ENCODE results near the gene FAH.

FAH gene

DNA sequence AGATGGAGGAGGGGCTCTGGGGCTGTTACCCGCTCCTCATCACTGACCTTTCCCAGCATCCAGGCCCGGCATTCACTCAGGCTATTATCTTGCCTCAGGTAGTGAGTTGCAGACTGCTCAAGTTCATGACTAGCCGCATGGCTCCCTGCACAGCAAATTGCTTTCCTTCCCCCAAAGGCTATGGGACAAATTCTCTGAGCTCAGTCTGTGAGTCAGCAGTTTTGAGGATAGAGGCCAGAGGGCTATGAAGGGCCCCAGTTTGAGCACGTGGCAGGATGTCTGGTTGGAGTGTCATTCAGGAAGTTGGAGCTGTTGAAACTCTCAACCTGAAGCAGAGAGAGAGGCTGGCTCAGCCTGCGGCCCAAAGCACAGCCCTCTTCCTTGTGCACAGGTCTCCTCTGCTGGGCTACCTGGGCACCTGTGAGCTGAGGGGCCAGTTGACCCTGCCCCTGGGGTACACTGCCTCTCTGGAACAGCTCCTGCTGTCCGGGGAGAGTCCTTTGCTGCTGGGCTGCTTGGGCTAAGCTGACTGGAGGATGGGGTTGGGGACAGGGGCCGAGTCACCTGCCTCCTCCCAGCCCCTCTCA, 7.9 kb downstream of the FAH start:
- H3K9me3 ChIP-seq (ENCODE audit: low read depth, low read length): no peaks in the 10 kb centered on the region
- H3K27ac ChIP-seq: no peak overlapping the region
- no peaks in the 10 kb centered on the region for H3K36me3 ChIP-seq (ENCODE audit: insufficient read depth, low read length)
- no peak for DNase-seq (ENCODE audit: low read depth, low spot score)
- H3K4me3 ChIP-seq: no peak overlapping the region
- H3K9ac ChIP-seq (ENCODE audit: insufficient read length): no peak overlapping the region
- TF ChIP-seq POLR2AphosphoS5 (IDR thresholded peaks at IDR 0.05; ENCODE audit: borderline replicate concordance, low read depth, low read length): no peak
- no peak for TF ChIP-seq EZH2 (IDR thresholded peaks at IDR 0.05)
- TF ChIP-seq FOXP2 (optimal IDR thresholded peaks at IDR 0.05; ENCODE audit: control extremely low read depth, extremely low read length, insufficient read depth): no peak

DNA sequence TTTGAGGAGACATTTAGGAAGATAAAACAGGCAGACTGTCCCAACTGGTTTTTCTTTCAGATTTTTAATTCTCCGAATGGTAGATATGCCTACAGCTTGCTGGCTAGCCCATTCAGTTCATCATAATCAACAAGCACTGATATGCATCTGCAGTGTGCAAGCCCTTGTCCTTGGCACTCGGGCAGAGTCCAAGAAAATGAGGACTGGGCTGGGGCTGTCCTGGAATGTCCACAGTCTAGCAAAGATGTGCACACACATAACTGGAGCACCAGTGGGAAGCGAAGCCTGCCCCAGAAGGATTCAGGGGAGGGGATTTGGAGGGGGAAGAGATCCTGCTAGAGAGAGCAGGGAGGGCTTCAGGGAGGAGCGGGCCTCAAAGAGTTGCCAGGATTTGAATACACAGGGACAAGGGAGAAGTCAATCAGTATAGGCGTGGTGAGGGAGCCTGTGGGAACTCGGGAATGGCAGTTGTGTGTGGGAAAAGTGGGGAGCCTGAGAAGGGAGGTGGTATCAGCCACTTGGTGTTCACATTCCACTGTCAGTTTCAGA, 8.7 kb downstream of the FAH start:
- H3K27ac ChIP-seq: no peak overlapping the region
- H3K36me3 ChIP-seq (ENCODE audit: insufficient read depth, low read length): no peaks in the 10 kb centered on the region
- TF ChIP-seq FOXP2 (optimal IDR thresholded peaks at IDR 0.05; ENCODE audit: control extremely low read depth, extremely low read length, insufficient read depth): no peak

DNA sequence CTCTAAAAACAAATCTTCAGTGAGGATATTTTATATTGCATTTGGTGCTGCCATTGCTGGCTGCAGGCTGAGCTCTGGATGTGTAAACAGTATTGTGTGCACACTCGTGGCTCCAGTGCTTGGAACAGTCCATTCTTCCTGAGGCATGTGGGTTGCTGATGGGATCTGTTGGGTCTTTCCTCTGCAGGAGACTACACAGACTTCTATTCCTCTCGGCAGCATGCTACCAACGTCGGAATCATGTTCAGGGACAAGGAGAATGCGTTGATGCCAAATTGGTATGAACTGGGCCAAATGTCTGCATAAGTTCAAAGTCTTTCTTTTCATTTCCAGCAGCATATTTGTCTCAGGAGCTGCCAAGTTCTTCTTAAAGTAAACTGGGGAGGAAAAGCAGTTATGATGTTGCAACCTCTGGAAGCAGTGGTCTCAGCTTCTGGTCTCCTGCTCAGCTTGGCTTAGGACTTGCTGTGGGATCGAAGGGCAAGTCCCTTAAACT, 9.3 kb downstream of the FAH start:
- Histone ChIP-seq H3K36me3 (ENCODE audit: insufficient read depth, low read length) (no peaks in the 10 kb centered on the region), H3K9ac (ENCODE audit: insufficient read length) (no peak overlapping the region), H3K9me3 (ENCODE audit: low read depth, low read length) (no peaks in the 10 kb centered on the region), H3K27ac (no peak overlapping the region), H3K4me3 (no peak overlapping the region)
- TF ChIP-seq EZH2 (IDR thresholded peaks at IDR 0.05) (no peak), POLR2AphosphoS5 (IDR thresholded peaks at IDR 0.05; ENCODE audit: borderline replicate concordance, low read depth, low read length) (no peak), FOXP2 (optimal IDR thresholded peaks at IDR 0.05; ENCODE audit: control extremely low read depth, extremely low read length, insufficient read depth) (no peak)
- no peak for DNase-seq (ENCODE audit: low read depth, low spot score)

More for the DNA sequence above, 8.7 kb downstream of the FAH start:
- H3K9ac ChIP-seq (ENCODE audit: insufficient read length): no peak overlapping the region
- H3K9me3 ChIP-seq (ENCODE audit: low read depth, low read length): no peaks in the 10 kb centered on the region
- no peak for DNase-seq (ENCODE audit: low read depth, low spot score)
- H3K4me3 ChIP-seq: no peak overlapping the region

DNA sequence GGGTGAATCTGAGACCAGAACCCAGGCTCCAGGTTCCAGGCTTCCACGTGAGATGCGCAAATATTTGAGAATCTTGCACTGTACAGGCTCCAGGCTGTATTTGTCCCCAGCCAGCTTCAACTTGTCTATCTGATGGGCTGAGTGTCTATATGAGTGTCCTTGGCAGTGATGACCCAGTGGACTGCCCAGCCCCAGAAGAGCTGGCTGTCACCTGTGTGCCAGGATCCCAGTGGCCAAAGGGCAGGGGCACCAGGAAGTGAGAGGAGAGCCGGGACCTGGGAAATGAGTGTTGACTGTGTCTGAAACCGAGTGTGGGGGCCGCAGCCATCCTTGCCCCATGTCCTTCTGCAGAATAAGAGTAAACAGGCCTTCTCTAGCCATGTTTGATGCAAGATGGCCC, 10.4 kb downstream of the FAH start:
- DNase-seq (ENCODE audit: low read depth, low spot score): no peak
- no peaks in the 10 kb centered on the region for H3K36me3 ChIP-seq (ENCODE audit: insufficient read depth, low read length)
- no peak overlapping the region for H3K27ac ChIP-seq
- no peak overlapping the region for H3K4me3 ChIP-seq
- no peak for TF ChIP-seq EZH2 (IDR thresholded peaks at IDR 0.05)
- TF ChIP-seq POLR2AphosphoS5 (IDR thresholded peaks at IDR 0.05; ENCODE audit: borderline replicate concordance, low read depth, low read length): no peak
- no peak for TF ChIP-seq FOXP2 (optimal IDR thresholded peaks at IDR 0.05; ENCODE audit: control extremely low read depth, extremely low read length, insufficient read depth)
- no peaks in the 10 kb centered on the region for H3K9me3 ChIP-seq (ENCODE audit: low read depth, low read length)
- no peak overlapping the region for H3K9ac ChIP-seq (ENCODE audit: insufficient read length)

DNA sequence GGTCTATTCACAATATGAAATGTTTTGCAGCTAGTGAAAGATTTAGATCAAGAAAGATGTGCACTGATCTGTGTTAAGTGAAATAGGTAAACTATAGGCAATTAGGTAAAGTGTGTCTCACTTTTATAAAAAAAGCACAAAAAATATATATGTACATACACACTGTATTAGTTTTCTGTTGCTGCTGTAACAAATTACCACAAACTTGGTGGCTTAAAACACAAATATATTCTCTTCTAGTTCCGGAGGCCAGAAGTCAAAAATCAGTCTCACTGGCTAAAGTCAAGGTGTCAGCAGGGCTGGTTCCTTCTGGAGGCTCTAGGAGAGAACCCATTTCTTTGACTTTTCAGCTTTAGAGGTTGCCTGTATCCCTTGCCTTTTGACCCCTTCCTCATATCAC, 11.1 kb downstream of the FAH start:
- TF ChIP-seq POLR2AphosphoS5 (IDR thresholded peaks at IDR 0.05; ENCODE audit: borderline replicate concordance, low read depth, low read length) (no peak), FOXP2 (optimal IDR thresholded peaks at IDR 0.05; ENCODE audit: control extremely low read depth, extremely low read length, insufficient read depth) (no peak), EZH2 (IDR thresholded peaks at IDR 0.05) (no peak)
- Histone ChIP-seq H3K9me3 (ENCODE audit: low read depth, low read length) (no peaks in the 10 kb centered on the region), H3K36me3 (ENCODE audit: insufficient read depth, low read length) (no peaks in the 10 kb centered on the region), H3K4me3 (no peak overlapping the region), H3K27ac (no peak overlapping the region), H3K9ac (ENCODE audit: insufficient read length) (no peak overlapping the region)
- DNase-seq (ENCODE audit: low read depth, low spot score): no peak

DNA sequence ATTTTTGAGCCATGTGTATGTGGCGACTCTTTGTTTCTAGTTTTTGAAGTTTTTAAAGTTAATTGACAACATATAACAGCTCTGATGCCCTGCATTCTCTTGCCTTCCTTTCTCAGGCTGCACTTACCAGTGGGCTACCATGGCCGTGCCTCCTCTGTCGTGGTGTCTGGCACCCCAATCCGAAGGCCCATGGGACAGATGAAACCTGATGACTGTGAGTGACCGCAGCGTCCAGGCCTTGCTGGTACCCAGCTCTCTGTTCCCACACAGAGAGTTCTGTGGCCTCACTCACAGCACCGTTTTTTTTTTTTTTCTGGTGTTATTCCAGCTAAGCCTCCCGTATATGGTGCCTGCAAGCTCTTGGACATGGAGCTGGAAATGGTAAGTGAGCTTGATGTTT, 15.1 kb downstream of the FAH start:
- Histone ChIP-seq H3K36me3 (ENCODE audit: insufficient read depth, low read length) (no peaks in the 10 kb centered on the region), H3K9me3 (ENCODE audit: low read depth, low read length) (no peaks in the 10 kb centered on the region), H3K27ac (no peak overlapping the region), H3K9ac (ENCODE audit: insufficient read length) (no peak overlapping the region), H3K4me3 (no peak overlapping the region)
- no peak for DNase-seq (ENCODE audit: low read depth, low spot score)
- TF ChIP-seq FOXP2 (optimal IDR thresholded peaks at IDR 0.05; ENCODE audit: control extremely low read depth, extremely low read length, insufficient read depth) (no peak), POLR2AphosphoS5 (IDR thresholded peaks at IDR 0.05; ENCODE audit: borderline replicate concordance, low read depth, low read length) (no peak), EZH2 (IDR thresholded peaks at IDR 0.05) (no peak)

DNA sequence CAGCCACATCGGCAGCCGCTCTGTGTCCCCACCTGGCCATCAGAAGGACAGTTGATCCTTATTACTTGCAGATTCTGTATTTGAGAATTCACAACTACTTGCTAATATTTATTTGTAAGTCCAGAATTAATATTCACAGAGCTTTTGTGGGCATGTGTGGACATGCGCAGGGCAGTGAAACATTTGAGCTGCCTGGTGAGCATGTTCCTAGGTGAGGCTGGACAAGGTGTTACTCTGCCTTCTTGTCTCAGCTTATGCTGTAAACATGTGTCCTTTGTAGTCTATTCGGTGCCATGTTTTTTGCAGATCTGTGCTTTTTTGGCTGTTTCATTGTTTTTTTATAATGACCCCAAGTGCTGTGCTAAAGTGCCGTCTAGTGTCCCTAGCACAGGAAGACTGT, 15.6 kb downstream of the FAH start:
- no peak overlapping the region for H3K4me3 ChIP-seq
- TF ChIP-seq EZH2 (IDR thresholded peaks at IDR 0.05) (no peak), POLR2AphosphoS5 (IDR thresholded peaks at IDR 0.05; ENCODE audit: borderline replicate concordance, low read depth, low read length) (no peak), FOXP2 (optimal IDR thresholded peaks at IDR 0.05; ENCODE audit: control extremely low read depth, extremely low read length, insufficient read depth) (no peak)
- DNase-seq (ENCODE audit: low read depth, low spot score): no peak
- no peak overlapping the region for H3K9ac ChIP-seq (ENCODE audit: insufficient read length)
- H3K9me3 ChIP-seq (ENCODE audit: low read depth, low read length): no peaks in the 10 kb centered on the region
- no peaks in the 10 kb centered on the region for H3K36me3 ChIP-seq (ENCODE audit: insufficient read depth, low read length)
- H3K27ac ChIP-seq: no peak overlapping the region

DNA sequence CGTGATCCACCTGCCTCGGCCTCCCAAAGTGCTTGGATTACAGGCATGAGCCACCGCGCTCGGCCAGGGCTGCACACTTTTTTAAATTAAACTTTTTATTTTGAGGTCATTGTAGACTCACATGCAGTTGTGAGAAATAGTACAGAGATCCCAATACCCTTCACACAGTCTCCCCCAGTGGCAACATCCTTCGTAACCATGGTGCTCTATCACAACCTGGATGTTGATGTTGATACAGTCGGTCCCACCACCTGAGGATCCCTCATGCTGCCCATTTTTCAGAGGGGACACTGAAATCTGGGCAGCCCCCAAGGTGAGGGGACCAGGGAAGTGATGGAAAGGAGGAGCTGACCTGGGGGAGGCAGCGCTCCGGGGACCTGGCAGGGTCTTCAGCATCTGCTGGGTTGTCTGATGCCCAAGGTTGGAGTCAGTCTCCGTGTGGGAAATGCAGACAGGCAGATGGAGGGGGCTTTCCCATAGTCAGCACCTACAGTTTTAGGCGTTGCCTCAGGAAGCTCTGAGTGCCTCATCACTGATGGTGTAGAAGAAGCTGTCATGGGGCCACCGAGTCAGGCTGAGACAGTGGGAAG, 17.1 kb downstream of the FAH start:
- Histone ChIP-seq H3K27ac (no peak overlapping the region), H3K9me3 (ENCODE audit: low read depth, low read length) (no peaks in the 10 kb centered on the region), H3K4me3 (no peak overlapping the region), H3K9ac (ENCODE audit: insufficient read length) (no peak overlapping the region), H3K36me3 (ENCODE audit: insufficient read depth, low read length) (no peaks in the 10 kb centered on the region)
- TF ChIP-seq FOXP2 (optimal IDR thresholded peaks at IDR 0.05; ENCODE audit: control extremely low read depth, extremely low read length, insufficient read depth) (no peak), EZH2 (IDR thresholded peaks at IDR 0.05) (no peak), POLR2AphosphoS5 (IDR thresholded peaks at IDR 0.05; ENCODE audit: borderline replicate concordance, low read depth, low read length) (no peak)
- no peak for DNase-seq (ENCODE audit: low read depth, low spot score)

All from SK-N-MC (cell line).